HCT116 (cell line): Measurements from ENCODE around the gene EPHB2. TPM values are rescaled to one million over a fixed set of nuclear protein-coding genes. Genes with fewer than 3 reads are reported as not detected.

Experiments
- ATAC-seq: fragments of 200-7000 bp; cut with Tn5 transposase; 2 replicates; pipeline ENCODE4 v1.9.1; 2020; ENCODE audit warnings: mild to moderate bottlenecking, moderate library complexity
- BruUV-seq: library from RNA; stranded (reverse); fragments of 400-500 nt; replicated peaks from 2 replicates; lab custom pipeline; 2021; lab: Mats Ljungman, UMichigan
- CTCF ChIA-PET: fragments of 300-600 bp; sonication (Branson Sonifier 250); formaldehyde crosslinking; loops from one replicate; lab custom pipeline; 2021; ENCODE audit warnings: antibody characterized with exemption; lab: Charles Lee
- POLR2A ChIA-PET: fragments of 300-600, 350-600 bp; sonication (Branson Sonifier 250); formaldehyde crosslinking; loops from one replicate; lab custom pipeline; 2021; ENCODE audit warnings: antibody characterized with exemption; lab: Charles Lee
- RAD21 ChIA-PET, 2 experiments: fragments of 300-600 bp; sonication (Branson Sonifier 250); formaldehyde crosslinking; loops; one replicate each; lab custom pipeline; 2023; ENCODE audit warnings: low total read pairs in 2 of 2; ENCODE audit not compliant: uncharacterized antibody in 2 of 2, unreplicated experiment in 2 of 2, low non-redundant PET in 1 of 2; lab: Charles Lee
- DNase-seq: peaks from one replicate; pipeline ENCODE4 v3.0.0-alpha.2; 2010; ENCODE audit warnings: low read depth, low spot score
- H2AFZ ChIP-seq: fragments of 200-600 bp; shearing (Covaris generic), sonication (generic); 2 replicates; pipeline ENCODE4 v1.6.1; 2017; ENCODE audit warnings: low read depth, mixed run types, mixed read lengths, antibody characterized with exemption, low read length; ENCODE audit not compliant: poor library complexity, severe bottlenecking
- H3K27ac ChIP-seq: 2 replicates; pipeline ENCODE4 v1.5.1; 2012; ENCODE audit warnings: low read depth, low read length
- H3K27me3 ChIP-seq: fragments of 200-600 bp; sonication (generic); 2 replicates; pipeline ENCODE4 v1.6.1; 2016; ENCODE audit warnings: mixed run types, low read length, mixed read lengths; ENCODE audit not compliant: insufficient read depth
- H3K36me3 ChIP-seq, 2 experiments: fragments of 200-500 bp in 1 of 2; fragments of 200-600 bp in 1 of 2; sonication (Bioruptor generic) in 1 of 2; sonication (generic) in 1 of 2; 2 replicates each; pipeline versions ENCODE4 v1.5.1 to v1.6.1; 2014 to 2016; ENCODE audit warnings: low read length in 2 of 2, inconsistent platforms in 1 of 2, mixed read lengths in 1 of 2, mixed run types in 1 of 2; ENCODE audit not compliant: insufficient read depth in 2 of 2, control insufficient read depth in 1 of 2
- H3K4me1 ChIP-seq, 2 experiments: fragments of 200-600 bp in 1 of 2; sonication (generic) in 1 of 2; 2 replicates each; pipeline versions ENCODE4 v1.5.1 to v1.6.1; 2012 to 2017; ENCODE audit warnings: low read length in 2 of 2, inconsistent platforms in 1 of 2, mild to moderate bottlenecking in 1 of 2, mixed read lengths in 1 of 2, mixed run types in 1 of 2, moderate library complexity in 1 of 2; ENCODE audit not compliant: insufficient read depth in 2 of 2, control insufficient read depth in 1 of 2
- H3K4me2 ChIP-seq: fragments of 200-600 bp; sonication (generic); 2 replicates; pipeline ENCODE4 v1.6.1; 2017; ENCODE audit warnings: mixed run types, low read length, mixed read lengths
- H3K4me3 ChIP-seq, 2 experiments: fragments of 200-600 bp in 1 of 2; sonication (generic) in 1 of 2; replicated peaks in 1 of 2; 2 replicates each; pipeline ENCODE4 v1.5.1; 2011 to 2016; ENCODE audit warnings: low read length in 2 of 2, control low read depth in 1 of 2, low read depth in 1 of 2, mild to moderate bottlenecking in 1 of 2, mixed read lengths in 1 of 2, mixed run types in 1 of 2
- H3K79me2 ChIP-seq: fragments of 200-600 bp; sonication (generic); 2 replicates; pipeline ENCODE4 v1.6.1; 2017; ENCODE audit warnings: mild to moderate bottlenecking, mixed run types, low read length, moderate library complexity, mixed read lengths; ENCODE audit not compliant: insufficient read depth
- H3K9ac ChIP-seq: fragments of 200-600 bp; sonication (generic); 2 replicates; pipeline ENCODE4 v1.6.1; 2016; ENCODE audit warnings: low read length, mixed read lengths
- H3K9me2 ChIP-seq: fragments of 200-600 bp; sonication (generic), shearing (Covaris generic); 2 replicates; pipeline ENCODE4 v1.6.1; 2017; ENCODE audit warnings: mixed run types, mild to moderate bottlenecking, moderate library complexity; ENCODE audit not compliant: insufficient read depth
- H3K9me3 ChIP-seq, 2 experiments: fragments of 200-500 bp in 1 of 2; fragments of 200-600 bp in 1 of 2; sonication (Bioruptor generic) in 1 of 2; sonication (generic) in 1 of 2; 2 replicates each; pipeline ENCODE4 v1.6.1; 2014 to 2017; ENCODE audit warnings: low read length in 2 of 2, mixed read lengths in 2 of 2, inconsistent platforms in 1 of 2, low read depth in 1 of 2, mild to moderate bottlenecking in 1 of 2, mixed run types in 1 of 2, moderate library complexity in 1 of 2; ENCODE audit not compliant: control insufficient read depth in 1 of 2, insufficient read depth in 1 of 2
- H4K20me1 ChIP-seq: fragments of 200-600 bp; sonication (generic), shearing (Covaris generic); 2 replicates; pipeline ENCODE4 v1.6.1; 2017; ENCODE audit warnings: mixed run types, mild to moderate bottlenecking, moderate library complexity; ENCODE audit not compliant: insufficient read depth
- CTCF ChIP-seq, 3 experiments: fragments of 200-600 bp in 1 of 3; sonication (generic) in 1 of 3; IDR thresholded peaks in 2 of 3; conservative IDR thresholded peaks in 1 of 3; 2 replicates each; pipeline ENCODE4 v1.5.1; 2012 to 2017; ENCODE audit warnings: low read depth in 2 of 3, low read length in 2 of 3, antibody characterized with exemption in 1 of 3, borderline replicate concordance in 1 of 3, control low read depth in 1 of 3, mild to moderate bottlenecking in 1 of 3, mixed read lengths in 1 of 3, mixed run types in 1 of 3, moderate library complexity in 1 of 3; ENCODE audit not compliant: insufficient read depth in 1 of 3
- ELF1 ChIP-seq: IDR thresholded peaks from 2 replicates; pipeline ENCODE4 v1.6.1; 2012; ENCODE audit warnings: low read depth, borderline replicate concordance
- EZH2phosphoT487 ChIP-seq: fragments of 200-600 bp; IDR thresholded peaks from 2 replicates; pipeline ENCODE4 v1.6.1; 2018; ENCODE audit warnings: antibody characterized with exemption, borderline replicate concordance
- FOSL1 ChIP-seq: IDR thresholded peaks from 2 replicates; pipeline ENCODE4 v1.6.1; 2012; ENCODE audit warnings: low read depth
- MAX ChIP-seq: IDR thresholded peaks from 2 replicates; pipeline ENCODE4 v1.6.1; 2012
- ZFX ChIP-seq: fragments of 450-650 bp; IDR thresholded peaks from 2 replicates; pipeline ENCODE4 v1.6.1; 2017
- intact Hi-C: fragments of 100-400 bp; cut with micrococcal nuclease; formaldehyde crosslinking; loops from 2 replicates; pipeline ENCODE4 v1.10.0; 2022
- total RNA-seq: library from RNA; stranded (reverse); gene quantifications from one replicate; pipeline ENCODE4 v1.2.1, GENCODE V29; 2021; ENCODE audit not compliant: unreplicated experiment

EPHB2 gene
- total RNA-seq, 1 experiment from 2014 or later = 19.5 TPM

- intact Hi-C loops = no loop called here
- BruUV-seq = no TSS peak
- no peaks in the 10 kb centered on the region for H3K9me3 ChIP-seq
- no peak overlapping the region for H3K27ac ChIP-seq
- no peak overlapping the region for H3K4me3 ChIP-seq
- no peak overlapping the region for H2AFZ ChIP-seq
- ChIA-PET CTCF (no interaction called here), RAD21 (interaction anchor here in 1 of 2 experiments (1.2 kb wide), 1 partner anchor 288 kb away, joined by 3 read pairs; no protein-coding TSS in a partner anchor), POLR2A (no interaction called here)
- H4K20me1 ChIP-seq = no peaks in the 10 kb centered on the region
- peaks cover 0 to 2% of the 10 kb centered on the region in 2 experiments; a peak in 1 of 4 replicates for H3K4me1 ChIP-seq
- no peak overlapping the region for H3K4me2 ChIP-seq
- H3K9ac ChIP-seq = no peak overlapping the region
- no peak for ATAC-seq
- DNase-seq = no peak
- no peak for TF ChIP-seq EZH2phosphoT487
- no peaks in the 10 kb centered on the region for H3K79me2 ChIP-seq
- H3K36me3 ChIP-seq = no peaks in the 10 kb centered on the region
- no peaks in the 10 kb centered on the region for H3K9me2 ChIP-seq
- no peaks in the 10 kb centered on the region for H3K27me3 ChIP-seq
Observed at GRCh38 chr1:22962558-22962957, 251.9 kb downstream of the EPHB2 start.

- no peak overlapping the region for H3K9ac ChIP-seq
- ChIA-PET CTCF (interaction anchor here (0.7 to 2.6 kb wide), 3 partner anchors 32 to 295 kb away, joined by 3 to 7 read pairs (median 3); no protein-coding TSS in a partner anchor), POLR2A (no interaction called here), RAD21 (interaction anchor here in 1 of 2 experiments (1.2 kb wide), 1 partner anchor 289 kb away, joined by 3 read pairs; no protein-coding TSS in a partner anchor)
- ATAC-seq (no peak), DNase-seq (no peak)
- no peaks in the 10 kb centered on the region for H3K36me3 ChIP-seq
- H3K4me2 ChIP-seq = no peak overlapping the region
- H3K4me1 ChIP-seq = peaks cover 0 to 2% of the 10 kb centered on the region in 2 experiments; a peak in 1 of 4 replicates
- no peaks in the 10 kb centered on the region for H3K9me2 ChIP-seq
- no peaks in the 10 kb centered on the region for H4K20me1 ChIP-seq
- intact Hi-C loops = no loop called here
- TF ChIP-seq ELF1 = no peak
- no peak for TF ChIP-seq MAX
- TF ChIP-seq FOSL1 = no peak
- no peak for TF ChIP-seq ZFX
- TF ChIP-seq CTCF (IDR thresholded peaks at IDR 0.05 in 2 of 3, conservative IDR thresholded peaks at IDR 0.05 in 1 of 3; ENCODE audit: borderline replicate concordance in 1 of 3, insufficient read depth in 1 of 3, low read depth in 2 of 3, low read length in 2 of 3) = no peak
- H3K27ac ChIP-seq = no peak overlapping the region
- H3K4me3 ChIP-seq = no peak overlapping the region
- H3K79me2 ChIP-seq = no peaks in the 10 kb centered on the region
- no TSS peak for BruUV-seq
- H2AFZ ChIP-seq = no peak overlapping the region
- no peaks in the 10 kb centered on the region for H3K9me3 ChIP-seq
- no peaks in the 10 kb centered on the region for H3K27me3 ChIP-seq
Observed at GRCh38 chr1:22963044-22963677, 252.5 kb downstream of the EPHB2 start.
